ENCODE data around the gene SLC2A9. TPM values are rescaled to one million over a fixed set of nuclear protein-coding genes. Genes with fewer than 3 reads are reported as not detected.

Gene SLC2A9
- polyA plus RNA-seq, 4 donors = 8.5 to 11.3 (median 9.6) TPM

GRCh38 chr4:9969526-9970398 is 51.5 kb downstream of the SLC2A9 start:
- no peak for DNase-seq (ENCODE audit: low read depth in 4 of 4, low spot score in 2 of 4)

- DNase-seq (ENCODE audit: low read depth in 4 of 4, low spot score in 2 of 4) = no peak
These were observed 52.8 kb downstream of the SLC2A9 start for GRCh38 chr4:9968472-9968871.

- no peak for DNase-seq (ENCODE audit: low read depth in 4 of 4, low spot score in 2 of 4)
These were observed 56.4 kb downstream of the SLC2A9 start for GRCh38 chr4:9964879-9965278.

- DNase-seq (ENCODE audit: low read depth in 4 of 4, low spot score in 2 of 4) = no peak
These were observed 58.0 kb downstream of the SLC2A9 start for GRCh38 chr4:9963328-9963727.

- DNase-seq (ENCODE audit: low read depth in 4 of 4, low spot score in 2 of 4) = no peak
These were observed 58.5 kb downstream of the SLC2A9 start for GRCh38 chr4:9962611-9963314.

- no peak for DNase-seq (ENCODE audit: low read depth in 4 of 4, low spot score in 2 of 4)
These were observed 66.8 kb downstream of the SLC2A9 start for GRCh38 chr4:9954468-9954867.

- DNase-seq (ENCODE audit: low read depth in 4 of 4, low spot score in 2 of 4) = no peak
These were observed 68.2 kb downstream of the SLC2A9 start for GRCh38 chr4:9953089-9953488.

- no peak for DNase-seq (ENCODE audit: low read depth in 4 of 4, low spot score in 2 of 4)
These were observed 68.8 kb downstream of the SLC2A9 start for GRCh38 chr4:9952415-9952950.

GRCh38 chr4:9949573-9949972 is 71.7 kb downstream of the SLC2A9 start:
- DNase-seq (ENCODE audit: low read depth in 4 of 4, low spot score in 2 of 4) = peak in 1 of 4 donors; percentile 7

GRCh38 chr4:9947168-9948062 is 73.9 kb downstream of the SLC2A9 start:
- no peak for DNase-seq (ENCODE audit: low read depth in 4 of 4, low spot score in 2 of 4)

GRCh38 chr4:9946170-9946569 is 75.1 kb downstream of the SLC2A9 start:
- no peak for DNase-seq (ENCODE audit: low read depth in 4 of 4, low spot score in 2 of 4)

- DNase-seq (ENCODE audit: low read depth in 4 of 4, low spot score in 2 of 4) = no peak
These were observed 76.6 kb downstream of the SLC2A9 start for GRCh38 chr4:9944431-9945425.

GRCh38 chr4:9943761-9944160 is 77.5 kb downstream of the SLC2A9 start:
- DNase-seq (ENCODE audit: low read depth in 4 of 4, low spot score in 2 of 4) = no peak

GRCh38 chr4:9942921-9943600 is 78.2 kb downstream of the SLC2A9 start:
- no peak for DNase-seq (ENCODE audit: low read depth in 4 of 4, low spot score in 2 of 4)

- DNase-seq (ENCODE audit: low read depth in 4 of 4, low spot score in 2 of 4) = no peak
These were observed 79.2 kb downstream of the SLC2A9 start for GRCh38 chr4:9942139-9942538.

GRCh38 chr4:9940041-9940440 is 81.3 kb downstream of the SLC2A9 start:
- no peak for DNase-seq (ENCODE audit: low read depth in 4 of 4, low spot score in 2 of 4)

GRCh38 chr4:9938933-9939332 is 82.4 kb downstream of the SLC2A9 start:
- no peak for DNase-seq (ENCODE audit: low read depth in 4 of 4, low spot score in 2 of 4)

- DNase-seq (ENCODE audit: low read depth in 4 of 4, low spot score in 2 of 4) = no peak
These were observed 84.2 kb downstream of the SLC2A9 start for GRCh38 chr4:9937078-9937477.

- no peak for DNase-seq (ENCODE audit: low read depth in 4 of 4, low spot score in 2 of 4)
These were observed 85.1 kb downstream of the SLC2A9 start for GRCh38 chr4:9936129-9936644.

All from left renal cortex interstitium (tissue), 4 donors.